Muscle of back (tissue), 11 donors: ENCODE data around the gene THAP3. TPM values are rescaled to one million over a fixed set of nuclear protein-coding genes. Genes with fewer than 3 reads are reported as not detected.

Experiments
- DNase-seq, 3 donors: peaks; one replicate each; pipeline versions ENCODE4 v3.0.0 to v3.0.0-alpha.2; 2013
- polyA plus RNA-seq, 10 donors: library from polyadenylated mRNA; unstranded; fragments of 120-200 nt; gene quantifications; one replicate each; pipeline ENCODE4 v1.2.1, GENCODE V29; 2013; ENCODE audit not compliant: insufficient read length in 10 of 10

THAP3 gene
- polyA plus RNA-seq, 10 donors, result 13.2 to 18.0 (median 15.6) TPM

- peak; percentile 82 to 95 (median 88) for DNase-seq
Measured at GRCh38 chr1:6603238-6603914, 21.3 kb upstream of the THAP3 start.

GRCh38 chr1:6603915-6604558, 20.6 kb upstream of the THAP3 start:
- DNase-seq, result peak; percentile 73 to 88 (median 79)

GRCh38 chr1:6612641-6613360, 11.9 kb upstream of the THAP3 start:
- peak in 1 of 3 donors; percentile 38 for DNase-seq

- DNase-seq, result peak; percentile 99
Measured at GRCh38 chr1:6613361-6614018, 11.2 kb upstream of the THAP3 start, which contains the start of gene PHF13. Gene PHF13 (plus strand): TSS chr1:6613731. CDS start chr1:6614067, 336 bp downstream.

GRCh38 chr1:6614019-6614928, 10.4 kb upstream of the THAP3 start:
- DNase-seq, result peak; percentile 41 to 63 (median 55)

GRCh38 chr1:6614929-6615785, 9.5 kb upstream of the THAP3 start:
- peak in 1 of 3 donors; percentile 38 for DNase-seq

GRCh38 chr1:6619045-6619444, 5.6 kb upstream of the THAP3 start:
- no peak for DNase-seq

GRCh38 chr1:6621429-6622391, 3.0 kb upstream of the THAP3 start:
- DNase-seq, result no peak

- DNase-seq, result no peak
Measured at GRCh38 chr1:6622396-6623152, 2.1 kb upstream of the THAP3 start.

- DNase-seq, result no peak
Measured at GRCh38 chr1:6623269-6623965, 1.3 kb upstream of the THAP3 start.

- peak in 2 of 3 donors; percentile 45 to 49 for DNase-seq
Measured at GRCh38 chr1:6625584-6626149, 999 bp downstream of the THAP3 start.

- DNase-seq, result no peak
Measured at GRCh38 chr1:6627031-6627430, 2.4 kb downstream of the THAP3 start.

- DNase-seq, result peak in 1 of 3 donors; percentile 45
Measured at GRCh38 chr1:6627841-6628545, 3.3 kb downstream of the THAP3 start.

- no peak for DNase-seq
Measured at GRCh38 chr1:6628971-6629479, 4.4 kb downstream of the THAP3 start.

GRCh38 chr1:6630027-6630426, 5.4 kb downstream of the THAP3 start:
- DNase-seq, result no peak

- no peak for DNase-seq
Measured at GRCh38 chr1:6631058-6631457, 6.4 kb downstream of the THAP3 start.
